MCF 10A (cell line): ENCODE data around the gene RPS13. TPM values are rescaled to one million over a fixed set of nuclear protein-coding genes. Genes with fewer than 3 reads are reported as not detected.

Experiments used
- BruUV-seq: library from RNA; stranded (reverse); fragments of 400-500 nt; replicated peaks from 2 replicates; lab custom pipeline; 2021; lab: Mats Ljungman, UMichigan
- CTCF ChIA-PET: fragments of 300-600 bp; sonication (Branson Sonifier 250); formaldehyde crosslinking; extraction: SDS; loops from one replicate; lab custom pipeline; 2021; ENCODE audit warnings: antibody characterized with exemption, inconsistent platforms; lab: Yijun Ruan, JAX
- POLR2A ChIA-PET: fragments of 300-600, 350-650 bp; sonication (Branson Sonifier 250); formaldehyde crosslinking; extraction: SDS; loops from one replicate; lab custom pipeline; 2020; ENCODE audit warnings: antibody characterized with exemption, inconsistent platforms; lab: Yijun Ruan, JAX
- DNase-seq: peaks from one replicate; pipeline ENCODE4 v3.0.0-alpha.2; 2018; ENCODE audit not compliant: unreplicated experiment
- H3K27ac Mint-ChIP-seq: one replicate; pipeline ENCODE4 v1.8.0; 2022; ENCODE audit warnings: mild to moderate bottlenecking, low read depth, mixed read lengths; ENCODE audit not compliant: unreplicated experiment
- H3K27me3 Mint-ChIP-seq: one replicate; pipeline ENCODE4 v1.8.0; 2022; ENCODE audit warnings: mixed read lengths; ENCODE audit not compliant: insufficient read depth, unreplicated experiment
- H3K36me3 Mint-ChIP-seq: one replicate; pipeline ENCODE4 v1.8.0; 2022; ENCODE audit warnings: mild to moderate bottlenecking, moderate library complexity, mixed read lengths; ENCODE audit not compliant: insufficient read depth, unreplicated experiment
- H3K4me1 Mint-ChIP-seq: one replicate; pipeline ENCODE4 v1.8.0; 2022; ENCODE audit warnings: mixed read lengths; ENCODE audit not compliant: insufficient read depth, unreplicated experiment
- H3K4me3 Mint-ChIP-seq: one replicate; pipeline ENCODE4 v1.8.0; 2022; ENCODE audit warnings: mild to moderate bottlenecking, moderate library complexity, mixed read lengths; ENCODE audit not compliant: unreplicated experiment
- H3K9me3 Mint-ChIP-seq: one replicate; pipeline ENCODE4 v1.8.0; 2022; ENCODE audit warnings: mixed read lengths; ENCODE audit not compliant: unreplicated experiment
- intact Hi-C: fragments of 100-400 bp; cut with micrococcal nuclease; formaldehyde crosslinking; loops from 2 replicates; pipeline ENCODE4 v1.14.1; 2022
- total RNA-seq: library from RNA; stranded (reverse); gene quantifications from 2 replicates; pipeline ENCODE4 v1.2.3, GENCODE V29; 2022
- TF ChIP-seq, protein P1 (sequence below): fragments of 200-600 bp; IDR thresholded peaks from one replicate; pipeline ENCODE4 v1.8.0; 2022; ENCODE audit warnings: antibody characterized with exemption, mild to moderate bottlenecking; ENCODE audit not compliant: unreplicated experiment

The RPS13 gene
- total RNA-seq, 1 experiment from 2014 or later, result 1,551 TPM

DNA sequence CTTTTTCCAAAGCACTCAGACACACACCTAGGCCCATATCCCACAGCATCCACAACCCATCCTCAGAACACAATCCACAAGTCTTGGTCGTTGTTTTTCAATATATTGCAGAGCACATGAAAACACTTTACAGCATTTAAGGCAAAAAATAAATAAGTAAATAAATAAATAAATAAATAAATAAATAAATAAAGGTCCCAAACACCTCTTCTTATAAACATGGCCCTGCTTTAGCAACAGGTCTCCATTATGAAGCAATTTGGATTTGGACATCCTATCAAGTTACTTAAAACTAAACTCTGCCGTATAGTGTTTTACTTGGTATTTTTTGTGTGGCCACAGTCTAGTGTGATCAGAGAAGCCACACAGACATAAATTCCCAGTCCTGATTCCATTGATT is 52.5 kb downstream of the RPS13 start:
- CTCF ChIA-PET, result no interaction called here
- POLR2A ChIA-PET, result interaction anchor here (0.7 kb wide), 1 partner anchor 647 kb away, joined by 4 read pairs; no protein-coding TSS in a partner anchor
- H3K36me3 Mint-ChIP-seq, result no peaks in the 10 kb centered on the region
- no peaks in the 10 kb centered on the region for H3K9me3 Mint-ChIP-seq
- intact Hi-C loops, result no loop called here
- DNase-seq, result no peak
- no peak overlapping the region for H3K27ac Mint-ChIP-seq
- H3K27me3 Mint-ChIP-seq, result no peaks in the 10 kb centered on the region
- H3K4me3 Mint-ChIP-seq, result no peak overlapping the region
- no TSS peak for BruUV-seq
- TF ChIP-seq, protein P1, sequence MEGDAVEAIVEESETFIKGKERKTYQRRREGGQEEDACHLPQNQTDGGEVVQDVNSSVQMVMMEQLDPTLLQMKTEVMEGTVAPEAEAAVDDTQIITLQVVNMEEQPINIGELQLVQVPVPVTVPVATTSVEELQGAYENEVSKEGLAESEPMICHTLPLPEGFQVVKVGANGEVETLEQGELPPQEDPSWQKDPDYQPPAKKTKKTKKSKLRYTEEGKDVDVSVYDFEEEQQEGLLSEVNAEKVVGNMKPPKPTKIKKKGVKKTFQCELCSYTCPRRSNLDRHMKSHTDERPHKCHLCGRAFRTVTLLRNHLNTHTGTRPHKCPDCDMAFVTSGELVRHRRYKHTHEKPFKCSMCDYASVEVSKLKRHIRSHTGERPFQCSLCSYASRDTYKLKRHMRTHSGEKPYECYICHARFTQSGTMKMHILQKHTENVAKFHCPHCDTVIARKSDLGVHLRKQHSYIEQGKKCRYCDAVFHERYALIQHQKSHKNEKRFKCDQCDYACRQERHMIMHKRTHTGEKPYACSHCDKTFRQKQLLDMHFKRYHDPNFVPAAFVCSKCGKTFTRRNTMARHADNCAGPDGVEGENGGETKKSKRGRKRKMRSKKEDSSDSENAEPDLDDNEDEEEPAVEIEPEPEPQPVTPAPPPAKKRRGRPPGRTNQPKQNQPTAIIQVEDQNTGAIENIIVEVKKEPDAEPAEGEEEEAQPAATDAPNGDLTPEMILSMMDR, result no peak
- H3K4me1 Mint-ChIP-seq, result peaks cover 6% of the 10 kb centered on the region

Other genes with a start within 250 kb of the RPS13 start
- 1.7 and 2.8 TPM in 2 replicates for gene PLEKHA7, start 63.3 kb downstream of the RPS13 start, total RNA-seq
- 51.7 and 58.1 TPM in 2 replicates for gene PIK3C2A, start 130.3 kb upstream of the RPS13 start, total RNA-seq
- 89.4 and 137 TPM in 2 replicates for gene NUCB2, start 199.1 kb upstream of the RPS13 start, total RNA-seq